NCI-H524 treated with DMSO at 0.1 percent for 48 hours (cell line): ENCODE results near the gene CDT1.

Source experiments
- DNase-seq: peaks from one replicate; lab custom pipeline; 2025; lab: John Stamatoyannopoulos, UW

The CDT1 gene

GRCh38 chr16:88803264-88803987, at the start of gene CDT1:
CDT1 (plus strand) TSS chr16:88803789; CDS start chr16:88803832, 43 bp downstream.
- DNase-seq: no peak

DNA sequence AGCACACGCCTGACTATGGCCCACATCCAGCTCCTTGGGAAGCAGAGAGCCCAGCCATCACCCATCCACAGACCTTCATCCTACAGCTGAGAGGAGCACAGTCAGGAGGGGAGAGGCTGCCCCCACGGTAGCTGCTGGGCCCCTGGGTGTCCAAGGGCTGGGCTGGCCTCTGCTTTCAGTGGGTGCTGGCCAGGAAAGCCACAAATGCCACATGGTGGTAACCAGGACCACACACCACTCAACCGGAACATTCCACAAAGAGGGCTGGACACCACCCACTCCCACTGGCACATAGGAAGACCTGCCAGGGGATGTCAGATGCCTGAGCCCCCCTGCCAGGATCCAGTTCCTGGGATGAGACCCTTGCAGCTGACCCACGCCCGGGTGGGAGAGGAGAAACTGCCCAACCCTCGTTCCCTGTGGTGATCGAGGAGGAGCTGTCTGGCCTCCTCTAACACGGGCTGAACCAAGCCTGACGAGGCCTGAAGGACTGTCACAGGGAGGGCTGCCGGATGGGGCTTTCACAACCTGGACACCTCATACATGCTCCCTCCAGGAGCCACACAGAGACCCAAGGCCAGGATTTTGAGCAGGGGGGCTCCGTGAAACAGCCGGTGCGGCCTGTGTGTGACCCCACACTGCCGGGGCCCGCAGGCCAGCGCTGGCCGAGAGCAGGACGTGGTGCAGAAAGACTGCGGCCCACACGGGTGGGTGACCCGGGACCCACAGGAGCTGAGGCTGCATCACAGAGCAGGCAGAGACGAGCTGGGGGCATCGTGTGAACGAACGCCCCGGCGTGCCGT, 49.3 kb upstream of the CDT1 start:
- no peak for DNase-seq

DNA sequence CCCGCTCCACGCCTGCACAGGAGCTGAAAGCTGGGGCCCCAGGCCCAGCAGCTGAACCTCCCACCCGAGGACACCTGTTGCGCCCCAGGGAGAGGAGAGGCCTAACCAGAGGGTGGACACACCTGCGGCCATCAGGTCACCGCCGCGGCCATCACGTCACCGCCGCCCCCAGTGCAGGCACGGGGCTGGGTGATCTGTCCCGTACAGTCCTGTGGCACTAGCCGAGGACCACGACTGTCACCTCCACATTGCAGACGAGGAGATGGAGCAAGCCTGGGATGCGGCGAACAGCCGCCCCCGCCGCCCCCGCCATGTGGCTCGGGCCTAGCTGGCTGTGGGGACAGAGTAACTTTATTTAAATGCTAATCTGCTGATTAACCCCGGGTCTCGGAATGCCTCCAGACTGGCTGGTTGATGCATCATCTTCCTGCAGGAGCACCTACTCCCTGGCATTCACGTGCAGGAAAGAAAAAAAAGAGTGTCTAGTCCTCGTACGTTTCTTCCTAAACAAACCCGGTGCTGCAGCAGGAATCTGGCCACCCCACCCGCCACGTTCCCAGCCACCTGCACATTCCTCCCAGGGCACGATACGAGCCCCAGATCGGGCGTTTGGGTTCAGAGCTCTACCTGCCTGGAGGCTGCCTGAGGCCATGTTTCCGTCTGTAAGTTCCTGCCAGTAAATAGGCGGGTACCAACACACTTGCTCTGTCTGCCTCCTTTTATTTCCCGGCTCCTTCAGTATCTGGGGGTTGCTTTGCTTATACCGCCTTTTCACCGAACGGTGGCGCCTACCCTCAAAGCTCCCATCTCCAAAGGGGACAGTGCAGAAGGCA, 48.5 kb upstream of the CDT1 start:
- no peak for DNase-seq

- no peak for DNase-seq
These were observed 47.7 kb upstream of the CDT1 start for GRCh38 chr16:88755745-88756443.

- no peak for DNase-seq
These were observed 45.2 kb upstream of the CDT1 start for GRCh38 chr16:88758227-88758943.

GRCh38 chr16:88758944-88759244, 44.7 kb upstream of the CDT1 start:
- DNase-seq: no peak

DNA sequence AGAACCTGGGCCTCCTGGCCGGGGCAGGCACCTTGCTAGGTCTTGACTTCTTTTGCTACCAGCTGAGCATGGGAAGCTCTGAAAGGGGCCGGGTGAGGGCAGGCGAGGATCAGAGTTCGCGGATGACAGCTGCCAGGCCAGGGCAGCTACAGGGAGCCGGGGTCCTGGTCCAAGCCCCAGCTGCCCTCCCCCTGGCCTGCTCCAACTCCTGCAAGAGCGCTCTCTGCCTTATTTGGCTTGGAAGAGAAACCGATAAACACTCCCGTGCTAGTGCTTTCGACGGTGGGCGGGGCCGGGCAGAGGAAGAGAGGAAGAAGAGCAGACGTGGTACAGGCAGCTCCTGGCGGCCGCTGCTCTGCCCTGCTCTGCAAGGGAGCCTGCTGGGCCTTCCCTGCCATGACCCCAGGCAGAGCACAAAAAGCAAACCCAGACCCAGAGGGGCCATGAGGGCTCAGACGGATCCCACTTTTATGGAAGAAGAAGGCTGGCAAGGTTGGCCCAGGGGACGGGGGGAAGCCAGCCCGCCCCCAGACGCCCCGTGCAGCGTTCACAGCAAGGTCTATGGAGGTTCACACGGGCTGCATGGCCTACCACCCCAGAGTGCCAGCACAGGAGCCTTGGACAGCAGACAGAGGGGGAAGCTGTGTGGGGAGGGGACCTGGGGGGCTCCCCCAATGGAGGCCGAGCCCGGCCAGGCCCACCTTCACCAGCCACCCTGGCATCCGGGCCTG, 44.2 kb upstream of the CDT1 start:
- no peak for DNase-seq

- no peak for DNase-seq
These were observed 43.6 kb upstream of the CDT1 start for GRCh38 chr16:88759976-88760350.

DNA sequence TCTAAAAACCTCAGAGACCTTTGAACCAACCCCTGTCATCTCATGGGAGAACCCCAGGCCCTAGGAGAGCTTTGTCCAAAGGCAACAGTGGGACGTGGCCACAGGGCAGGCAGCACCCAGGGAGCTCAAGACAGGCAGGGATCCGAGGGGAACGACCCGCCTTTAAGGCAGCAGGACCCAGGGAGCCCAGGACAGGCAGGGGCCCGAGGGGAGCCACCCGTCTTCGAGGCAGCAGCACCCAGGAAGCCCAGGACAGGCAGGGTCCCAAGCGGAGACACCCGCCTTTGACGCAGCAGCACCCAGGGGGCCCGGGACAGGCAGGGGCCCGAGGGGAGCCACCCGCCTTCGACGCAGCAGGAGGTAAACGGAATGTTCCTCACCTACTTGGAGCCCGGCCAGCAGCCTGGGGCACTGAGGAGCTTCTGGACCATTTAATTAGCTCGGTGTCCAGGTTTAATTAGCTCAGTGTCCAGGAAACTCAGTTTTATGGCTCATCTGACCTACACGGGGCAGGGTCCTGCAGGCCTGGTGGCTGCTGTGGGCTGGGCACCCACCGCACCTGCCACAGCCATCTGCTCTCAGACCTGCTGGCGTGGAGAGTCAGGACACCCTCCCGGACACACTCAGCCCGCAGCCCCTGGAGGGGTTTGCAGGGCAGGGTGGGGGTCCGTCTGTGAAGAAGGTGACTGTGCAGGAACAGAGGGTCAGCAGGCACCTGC, 43.0 kb upstream of the CDT1 start:
- DNase-seq: no peak

DNA sequence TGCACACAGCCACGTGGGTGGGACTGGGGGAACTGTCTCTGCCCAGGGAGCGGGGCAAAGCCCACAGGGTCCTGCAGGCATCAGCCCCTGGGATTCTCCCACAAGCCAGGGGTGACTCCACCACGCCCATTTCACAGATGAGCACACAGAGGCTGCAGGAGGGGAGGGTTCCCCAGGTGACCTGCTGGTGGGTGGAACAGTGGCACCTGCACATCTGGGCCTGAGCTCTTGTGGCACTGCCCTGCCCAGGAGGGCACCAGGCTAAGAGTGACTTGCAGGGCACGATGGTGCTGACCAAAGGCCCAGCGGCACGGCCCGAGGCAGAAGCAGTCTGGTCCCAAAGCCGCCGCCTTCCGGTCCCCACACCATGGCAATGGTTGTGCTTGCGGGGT, 42.5 kb upstream of the CDT1 start:
- no peak for DNase-seq

- no peak for DNase-seq
These were observed 41.8 kb upstream of the CDT1 start for GRCh38 chr16:88761830-88762229.

- no peak for DNase-seq
These were observed 41.2 kb upstream of the CDT1 start for GRCh38 chr16:88762258-88762870.

GRCh38 chr16:88762941-88763340, 40.6 kb upstream of the CDT1 start:
- no peak for DNase-seq

DNA sequence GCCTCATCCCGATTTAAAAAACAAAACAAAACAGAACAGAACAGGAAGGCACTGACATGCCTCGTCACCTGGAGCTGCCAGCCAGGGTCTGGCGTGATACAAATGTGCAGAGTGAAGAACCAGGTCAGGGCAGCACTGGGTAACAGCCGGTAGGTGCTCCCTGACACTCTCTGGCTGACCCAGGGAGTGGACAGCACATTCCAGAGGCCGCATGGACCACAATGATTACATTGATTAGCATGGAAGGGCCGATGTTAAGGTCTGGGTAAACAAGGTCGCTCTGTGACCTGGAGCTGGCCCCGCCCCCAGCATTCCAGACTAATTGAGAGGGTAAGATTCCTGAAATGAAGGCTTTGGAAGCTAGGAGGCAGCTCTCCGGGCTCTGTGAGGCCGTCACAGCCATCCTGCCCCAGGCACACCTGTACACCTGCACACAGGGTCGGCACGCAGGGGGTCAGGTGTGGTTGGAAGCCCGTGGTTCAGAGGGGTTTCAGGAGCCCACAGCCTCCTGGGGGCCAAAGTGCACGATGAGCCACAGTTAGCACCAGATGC, 40.0 kb upstream of the CDT1 start:
- no peak for DNase-seq

- DNase-seq: no peak
These were observed 39.5 kb upstream of the CDT1 start for GRCh38 chr16:88764080-88764479.

- no peak for DNase-seq
These were observed 38.7 kb upstream of the CDT1 start for GRCh38 chr16:88764913-88765349.

- DNase-seq: no peak
These were observed 36.6 kb upstream of the CDT1 start for GRCh38 chr16:88766975-88767374.

- DNase-seq: no peak
These were observed 36.0 kb upstream of the CDT1 start for GRCh38 chr16:88767546-88768070.
